Prostate gland (tissue), 2 donors: Measurements from ENCODE around the gene PTPN1.
"Not testable (repeated sequence)": the region's sequence is repeated elsewhere in the genome, so short reads cannot be mapped to it uniquely, and the experiment has no call there.

ENCODE experiments used
- CTCF ChIP-seq, 4 experiments: fragments of 200-600 bp in 2 of 4; fragments of 450-650 bp in 2 of 4; sonication (generic) in 2 of 4; IDR thresholded peaks; 1 replicate in 3 of 4; 2 replicates in 1 of 4; pipeline ENCODE4 v1.5.1; 2016 to 2019; ENCODE audit warnings: antibody characterized with exemption in 4 of 4, mild to moderate bottlenecking in 2 of 4, moderate library complexity in 2 of 4
- POLR2A ChIP-seq: fragments of 450-650 bp; IDR thresholded peaks from one replicate; pipeline ENCODE4 v1.6.1; 2016; ENCODE audit warnings: antibody characterized with exemption, mild to moderate bottlenecking
- POLR2AphosphoS5 ChIP-seq: sonication (generic); formaldehyde crosslinking; IDR thresholded peaks from one replicate; pipeline ENCODE4 v1.6.1; 2017; ENCODE audit warnings: antibody characterized with exemption

- not testable (repeated sequence) for TF ChIP-seq CTCF (IDR thresholded peaks at IDR 0.05); POLR2A; POLR2AphosphoS5
These were observed 88.6 kb downstream of the PTPN1 start for GRCh38 chr20:50598768-50599167.
